ACC112 (cell line): ENCODE results near the gene KIF5C.

Experiments
- H2AFZ ChIP-seq: fragments of 200-600 bp; sonication (generic); one replicate; pipeline ENCODE4 v1.6.0; 2017; ENCODE audit warnings: antibody characterized with exemption, low read length; ENCODE audit not compliant: unreplicated experiment
- H3K27ac ChIP-seq: fragments of 200-600 bp; sonication (generic); 2 replicates; pipeline ENCODE4 v1.5.1; 2014; ENCODE audit warnings: low read depth, mild to moderate bottlenecking, antibody characterized with exemption, low read length, moderate library complexity
- H3K27me3 ChIP-seq: fragments of 200-600 bp; sonication (generic); 2 replicates; pipeline ENCODE4 v1.6.1; 2014; ENCODE audit warnings: mild to moderate bottlenecking, antibody characterized with exemption, low read length, moderate library complexity, mixed read lengths; ENCODE audit not compliant: insufficient read depth
- H3K36me3 ChIP-seq: fragments of 200-600 bp; sonication (generic); 2 replicates; pipeline ENCODE4 v1.6.1; 2016; ENCODE audit warnings: mild to moderate bottlenecking, antibody characterized with exemption, low read length, moderate library complexity, mixed read lengths; ENCODE audit not compliant: insufficient read depth
- H3K4me1 ChIP-seq: fragments of 200-600 bp; sonication (generic); one replicate; pipeline ENCODE4 v1.6.1; 2016; ENCODE audit warnings: low read length, mixed read lengths; ENCODE audit not compliant: insufficient read depth, unreplicated experiment, control insufficient read depth
- H3K4me3 ChIP-seq: fragments of 200-600 bp; sonication (generic); 2 replicates; pipeline ENCODE4 v1.5.1; 2014; ENCODE audit warnings: mild to moderate bottlenecking, low read depth, low read length
- H3K79me2 ChIP-seq: fragments of 200-600 bp; sonication (generic); one replicate; pipeline ENCODE4 v1.6.0; 2016; ENCODE audit warnings: low read length; ENCODE audit not compliant: control insufficient read depth, unreplicated experiment, insufficient read depth

KIF5C gene

GRCh38 chr2:148922776-148923475 is 47.9 kb downstream of the KIF5C start:
- Histone ChIP-seq H3K4me1 (no peaks in the 10 kb centered on the region), H3K27me3 (peaks cover 48% of the 10 kb centered on the region), H3K27ac (no peak overlapping the region)

GRCh38 chr2:148924514-148925178 is 49.6 kb downstream of the KIF5C start:
- H3K27me3 ChIP-seq, result peaks cover 43% of the 10 kb centered on the region
- no peaks in the 10 kb centered on the region for H3K79me2 ChIP-seq
- no peak overlapping the region for H3K27ac ChIP-seq
- no peaks in the 10 kb centered on the region for H3K36me3 ChIP-seq
- H2AFZ ChIP-seq, result no peak overlapping the region
- H3K4me1 ChIP-seq, result no peaks in the 10 kb centered on the region
- no peak overlapping the region for H3K4me3 ChIP-seq

More at GRCh38 chr2:148922776-148923475, 47.9 kb downstream of the KIF5C start:
- Histone ChIP-seq H3K36me3 (no peaks in the 10 kb centered on the region), H3K79me2 (no peaks in the 10 kb centered on the region), H2AFZ (no peak overlapping the region), H3K4me3 (no peak overlapping the region)

GRCh38 chr2:148926291-148926961 is 51.4 kb downstream of the KIF5C start:
- H2AFZ ChIP-seq, result no peak overlapping the region
- no peaks in the 10 kb centered on the region for H3K36me3 ChIP-seq
- no peak overlapping the region for H3K4me3 ChIP-seq
- H3K79me2 ChIP-seq, result no peaks in the 10 kb centered on the region
- peaks cover 30% of the 10 kb centered on the region for H3K27me3 ChIP-seq
- no peaks in the 10 kb centered on the region for H3K4me1 ChIP-seq
- no peak overlapping the region for H3K27ac ChIP-seq

GRCh38 chr2:148926981-148927401 is 52.0 kb downstream of the KIF5C start:
- Histone ChIP-seq H3K27ac (no peak overlapping the region), H3K36me3 (no peaks in the 10 kb centered on the region), H3K27me3 (peaks cover 26% of the 10 kb centered on the region; the same call in 1 of the 2 replicates), H3K79me2 (no peaks in the 10 kb centered on the region), H2AFZ (no peak overlapping the region), H3K4me3 (no peak overlapping the region), H3K4me1 (no peaks in the 10 kb centered on the region)

- Histone ChIP-seq H3K4me1 (no peaks in the 10 kb centered on the region), H3K79me2 (no peaks in the 10 kb centered on the region), H2AFZ (no peak overlapping the region), H3K27ac (no peak overlapping the region), H3K4me3 (no peak overlapping the region), H3K36me3 (no peaks in the 10 kb centered on the region), H3K27me3 (peaks cover 23% of the 10 kb centered on the region; the same call in 1 of the 2 replicates)
These were observed 53.4 kb downstream of the KIF5C start for GRCh38 chr2:148928395-148928794.

GRCh38 chr2:148930046-148930775 is 55.2 kb downstream of the KIF5C start:
- H3K4me3 ChIP-seq, result no peak overlapping the region
- H3K27me3 ChIP-seq, result peaks cover 7% of the 10 kb centered on the region; the same call in 1 of the 2 replicates
- no peak overlapping the region for H3K27ac ChIP-seq
- no peaks in the 10 kb centered on the region for H3K4me1 ChIP-seq
- no peaks in the 10 kb centered on the region for H3K79me2 ChIP-seq
- H3K36me3 ChIP-seq, result no peaks in the 10 kb centered on the region
- no peak overlapping the region for H2AFZ ChIP-seq

GRCh38 chr2:148932536-148932935 is 57.5 kb downstream of the KIF5C start:
- Histone ChIP-seq H3K4me1 (no peaks in the 10 kb centered on the region), H3K36me3 (no peaks in the 10 kb centered on the region), H3K27me3 (peaks cover 19% of the 10 kb centered on the region; the same call in 1 of the 2 replicates), H2AFZ (no peak overlapping the region), H3K27ac (no peak overlapping the region), H3K79me2 (no peaks in the 10 kb centered on the region), H3K4me3 (no peak overlapping the region)

- Histone ChIP-seq H3K4me1 (no peaks in the 10 kb centered on the region), H3K27ac (no peak overlapping the region), H3K36me3 (no peaks in the 10 kb centered on the region)
These were observed 58.4 kb downstream of the KIF5C start for GRCh38 chr2:148933456-148933855.

GRCh38 chr2:148935791-148936190 is 60.8 kb downstream of the KIF5C start:
- Histone ChIP-seq H3K36me3 (no peaks in the 10 kb centered on the region), H3K27ac (no peak overlapping the region), H3K4me1 (no peaks in the 10 kb centered on the region)

More at GRCh38 chr2:148933456-148933855, 58.4 kb downstream of the KIF5C start:
- Histone ChIP-seq H3K79me2 (no peaks in the 10 kb centered on the region), H2AFZ (no peak overlapping the region), H3K4me3 (no peak overlapping the region), H3K27me3 (peaks cover 28% of the 10 kb centered on the region)

GRCh38 chr2:148936857-148937450 is 61.9 kb downstream of the KIF5C start:
- H3K27ac ChIP-seq, result no peak overlapping the region

More at GRCh38 chr2:148935791-148936190, 60.8 kb downstream of the KIF5C start:
- no peak overlapping the region for H2AFZ ChIP-seq
- H3K79me2 ChIP-seq, result no peaks in the 10 kb centered on the region
- H3K4me3 ChIP-seq, result no peak overlapping the region
- H3K27me3 ChIP-seq, result peaks cover 38% of the 10 kb centered on the region

More at GRCh38 chr2:148936857-148937450, 61.9 kb downstream of the KIF5C start:
- no peak overlapping the region for H2AFZ ChIP-seq
- H3K4me3 ChIP-seq, result no peak overlapping the region
- H3K79me2 ChIP-seq, result no peaks in the 10 kb centered on the region
- no peaks in the 10 kb centered on the region for H3K4me1 ChIP-seq
- H3K36me3 ChIP-seq, result no peaks in the 10 kb centered on the region
- H3K27me3 ChIP-seq, result peaks cover 38% of the 10 kb centered on the region
